PC-3 (cell line): ENCODE results near the gene SLC36A3.

Experiments
- CTCF ChIP-seq: fragments of 300-600 bp; sonication (generic); conservative IDR thresholded peaks from 2 replicates; pipeline ENCODE4 v1.5.1; 2017; ENCODE audit warnings: antibody characterized with exemption, low read depth, mild to moderate bottlenecking, low read length
- EZH2 ChIP-seq: fragments of 300-600 bp; sonication (generic); IDR thresholded peaks from one replicate; pipeline ENCODE4 v1.6.1; 2017; ENCODE audit warnings: antibody characterized with exemption, mild to moderate bottlenecking, low read length; ENCODE audit not compliant: unreplicated experiment
- EZH2phosphoT487 ChIP-seq: fragments of 300-600 bp; sonication (generic); IDR thresholded peaks from 2 replicates; pipeline ENCODE4 v1.6.1; 2018; ENCODE audit warnings: mild to moderate bottlenecking, antibody characterized with exemption, low read length, borderline replicate concordance

- TF ChIP-seq CTCF (peak; percentile 94), EZH2 (no peak), EZH2phosphoT487 (no peak)
Observed at GRCh38 chr5:151239237-151239861, 64.2 kb downstream of the SLC36A3 start.
